HG02840 (cell line): ENCODE data around the gene C16orf54.
"Not testable (repeated sequence)": the region's sequence is repeated elsewhere in the genome, so short reads cannot be mapped to it uniquely, and the experiment has no call there.

Experiments
- ATAC-seq: cut with Tn5 transposase; IDR thresholded peaks from one replicate; pipeline ENCODE4 v1.9.1; 2021; ENCODE audit warnings: mild to moderate bottlenecking, moderate library complexity, moderate number of reproducible peaks; ENCODE audit not compliant: unreplicated experiment, low FRiP score

The C16orf54 gene

DNA sequence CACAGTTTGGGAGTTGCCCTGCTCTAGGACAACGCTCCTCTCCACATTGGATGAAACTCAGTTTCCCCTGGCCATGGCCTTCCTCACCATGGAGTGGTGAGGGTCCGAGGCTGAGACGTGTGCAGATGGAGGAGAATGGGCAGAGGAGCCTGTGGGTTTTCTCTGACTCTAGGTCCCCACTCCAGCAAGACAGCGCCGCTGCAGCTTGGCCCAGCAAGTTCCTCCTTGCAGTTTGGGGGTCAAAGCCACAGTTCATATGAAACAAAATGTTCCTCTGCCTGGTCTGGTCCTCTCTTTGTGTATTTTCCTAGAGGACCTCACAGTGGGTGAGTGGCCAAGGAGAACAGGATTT lies 2.3 kb downstream of the C16orf54 start:
- ATAC-seq = no peak

- no peak for ATAC-seq
Measured at GRCh38 chr16:29742683-29743275, 3.0 kb downstream of the C16orf54 start.

DNA sequence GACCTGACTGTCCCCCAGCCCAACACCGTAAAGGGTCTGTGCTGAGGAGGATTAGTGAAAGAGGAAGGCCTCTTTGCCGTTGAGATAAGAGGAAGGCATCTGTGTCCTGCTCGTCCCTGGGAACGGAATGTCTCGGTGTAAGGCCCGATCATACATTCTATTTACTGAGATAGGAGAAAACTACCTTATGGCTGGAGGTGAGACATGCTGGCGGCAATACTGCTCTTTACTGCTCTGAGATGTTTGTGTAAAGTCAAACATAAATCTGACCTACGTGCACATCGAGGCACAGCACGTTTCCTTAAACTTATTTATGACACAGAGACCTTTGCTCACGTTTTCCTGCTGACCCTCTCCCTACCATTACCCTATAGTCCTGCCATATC lies 5.2 kb downstream of the C16orf54 start:
- ATAC-seq = not testable (repeated sequence)

DNA sequence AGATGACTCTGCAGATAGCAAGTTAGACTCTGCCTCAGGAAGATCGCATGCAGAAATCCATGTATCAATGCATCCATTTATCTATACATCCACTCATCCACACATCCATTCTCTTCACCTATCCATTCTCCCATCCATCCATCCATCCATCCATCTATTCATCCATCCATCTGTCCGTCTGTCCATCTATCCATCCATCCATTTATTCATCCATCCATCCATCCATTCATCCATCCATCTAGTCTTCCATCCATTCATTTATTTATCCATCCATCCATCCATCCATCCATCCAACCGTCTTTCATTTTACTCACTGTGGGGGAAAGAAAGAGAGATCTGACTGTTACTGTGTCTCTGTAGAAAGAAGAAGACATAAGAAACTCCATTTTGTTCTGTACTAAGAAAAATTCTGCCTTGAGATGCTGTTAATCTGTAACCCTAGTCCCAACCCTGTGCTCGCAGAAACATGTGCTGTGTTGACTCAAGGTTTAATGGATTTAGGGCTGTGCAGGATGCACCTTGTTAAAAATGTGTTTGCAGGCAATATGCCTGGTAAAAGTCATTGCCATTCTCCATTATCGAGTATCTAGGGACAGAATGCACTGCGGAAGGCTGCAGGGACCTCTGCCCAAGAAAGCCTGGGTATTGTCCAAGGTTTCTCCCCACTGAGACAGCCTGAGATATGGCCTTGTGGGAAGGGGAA lies 5.7 kb downstream of the C16orf54 start:
- ATAC-seq = not testable (repeated sequence)

GRCh38 chr16:29738514-29738913 lies 7.3 kb downstream of the C16orf54 start:
- no peak for ATAC-seq

DNA sequence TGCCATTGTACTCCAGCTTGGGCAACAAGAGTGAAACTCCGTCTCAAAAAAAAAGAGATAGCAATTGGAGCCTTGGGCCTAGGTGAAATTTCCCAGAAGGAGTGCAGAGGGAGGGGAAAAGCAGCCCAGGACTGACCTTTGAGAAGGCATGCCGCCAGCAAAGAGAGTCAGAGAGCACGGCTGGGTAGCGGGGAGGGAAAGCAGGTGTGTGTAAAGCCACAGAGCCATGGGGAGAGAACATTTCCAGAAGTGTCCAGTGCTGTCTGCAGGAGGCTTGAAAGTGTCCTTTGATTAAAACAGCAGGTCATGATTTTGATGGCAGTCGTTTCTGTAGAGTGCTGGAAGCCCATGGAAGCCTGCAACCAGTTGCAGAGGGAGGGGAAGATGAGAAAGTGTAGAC lies 8.1 kb downstream of the C16orf54 start:
- no peak for ATAC-seq

GRCh38 chr16:29736764-29737163 lies 9.0 kb downstream of the C16orf54 start:
- no peak for ATAC-seq

- ATAC-seq = no peak
Measured at GRCh38 chr16:29736112-29736511, 9.7 kb downstream of the C16orf54 start.

GRCh38 chr16:29734786-29735185 lies 11.0 kb downstream of the C16orf54 start:
- no peak for ATAC-seq

- ATAC-seq = peak; percentile 54
Measured at GRCh38 chr16:29731768-29732601, 13.8 kb downstream of the C16orf54 start.

- ATAC-seq = no peak
Measured at GRCh38 chr16:29730649-29731048, 15.1 kb downstream of the C16orf54 start.

DNA sequence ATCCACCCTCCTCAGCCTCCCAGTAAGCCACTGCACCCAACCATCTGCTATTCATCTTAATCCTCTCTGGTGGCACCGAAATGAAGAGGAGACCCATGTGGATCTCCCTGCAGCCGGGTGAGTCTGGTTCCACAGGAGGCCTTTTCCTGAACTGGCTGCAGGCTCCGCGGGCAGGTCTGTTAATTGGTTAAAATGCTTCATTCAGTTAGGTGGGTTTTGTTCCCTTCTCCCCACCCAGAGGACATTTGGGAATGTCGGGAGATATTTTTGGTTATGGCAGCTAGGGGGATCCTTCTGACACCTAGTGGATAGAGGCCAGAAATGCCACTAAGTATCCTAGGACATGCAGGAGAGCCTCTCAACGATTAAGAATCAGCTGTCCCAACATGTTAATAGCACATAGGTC lies 16.7 kb downstream of the C16orf54 start:
- ATAC-seq = no peak

DNA sequence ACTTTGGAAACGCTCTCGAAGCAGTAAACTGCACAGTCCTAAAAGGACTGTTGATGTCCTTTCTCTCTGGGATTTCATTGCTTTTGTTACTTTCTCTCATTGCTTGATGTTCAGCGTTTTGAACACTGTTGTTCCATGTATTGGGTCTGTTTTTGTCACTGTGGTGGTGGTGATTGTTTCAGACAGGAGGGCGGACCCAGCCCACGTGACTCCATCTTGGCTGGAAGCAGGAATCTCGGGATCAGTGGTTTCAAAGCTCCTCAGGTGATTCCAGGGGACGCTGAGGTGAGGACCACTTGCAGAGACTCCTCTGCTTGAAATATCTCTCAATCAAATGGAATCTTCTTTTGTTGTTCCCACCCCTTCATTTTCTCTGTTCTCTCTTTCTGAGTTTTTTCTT lies 18.3 kb downstream of the C16orf54 start:
- ATAC-seq = no peak

GRCh38 chr16:29726845-29727377 lies 18.9 kb downstream of the C16orf54 start:
- ATAC-seq = no peak

- ATAC-seq = not testable (repeated sequence)
Measured at GRCh38 chr16:29721167-29721879, 24.5 kb downstream of the C16orf54 start.

DNA sequence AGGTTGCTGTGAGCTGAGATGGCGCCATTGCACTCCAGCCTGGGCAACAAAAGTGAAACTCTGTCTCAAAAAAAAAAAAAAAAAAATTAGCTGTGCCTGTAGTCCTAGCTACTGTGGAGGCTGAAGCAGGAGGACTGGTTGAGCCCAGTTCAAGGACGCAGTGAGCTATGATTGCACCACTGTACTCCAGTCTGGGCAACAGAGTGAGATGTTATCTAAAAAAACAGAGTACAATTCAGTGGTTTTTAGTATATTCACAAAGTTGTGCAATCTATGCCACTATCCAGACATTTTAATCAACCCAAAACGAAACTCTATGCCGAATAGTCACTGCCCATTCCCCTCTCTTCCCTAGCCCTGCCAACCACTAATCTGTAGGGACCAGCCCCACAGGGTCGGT lies 25.1 kb downstream of the C16orf54 start:
- ATAC-seq = no peak

GRCh38 chr16:29719063-29719462 lies 26.7 kb downstream of the C16orf54 start:
- ATAC-seq = no peak

DNA sequence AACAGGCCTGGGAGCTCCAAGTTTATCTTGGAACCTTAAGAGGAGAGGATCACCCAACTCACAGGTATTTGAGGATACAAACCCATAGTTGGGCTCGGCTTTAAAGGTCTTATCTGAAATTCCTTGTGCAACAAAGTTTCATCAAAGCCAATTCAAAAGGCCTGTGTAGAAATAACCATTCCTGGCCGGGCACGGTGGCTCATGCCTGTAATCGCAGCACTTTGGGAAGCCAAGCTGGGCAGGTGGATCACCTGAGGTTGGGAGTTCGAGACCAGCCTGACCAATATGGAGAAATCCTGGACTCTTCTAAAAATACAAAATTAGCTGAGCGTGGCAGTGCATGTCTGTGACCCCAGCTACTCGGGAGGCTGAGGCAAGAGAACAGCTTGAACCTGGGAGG lies 28.7 kb downstream of the C16orf54 start:
- ATAC-seq = no peak

GRCh38 chr16:29714972-29715371 lies 30.8 kb downstream of the C16orf54 start:
- no peak for ATAC-seq

- ATAC-seq = no peak
Measured at GRCh38 chr16:29714396-29714795, 31.4 kb downstream of the C16orf54 start.

DNA sequence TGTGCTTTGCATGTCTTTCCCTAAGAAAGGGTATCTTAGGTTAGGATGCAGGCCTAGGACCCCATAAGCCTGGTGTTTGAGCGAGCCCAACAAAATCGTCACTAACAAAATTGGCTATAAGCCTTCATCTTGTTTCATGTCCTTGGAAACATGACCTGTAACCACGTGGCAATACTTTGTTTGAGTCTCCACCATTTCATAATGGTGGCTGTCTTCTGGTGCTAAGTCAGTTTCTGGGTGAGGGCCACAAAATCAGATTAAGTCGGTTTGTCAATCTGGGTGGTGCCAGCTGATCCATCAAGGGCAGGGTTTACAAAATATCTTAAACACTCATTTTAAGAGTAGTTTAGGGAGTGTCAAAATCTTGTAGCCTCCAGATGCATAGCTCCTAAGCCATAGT lies 33.0 kb downstream of the C16orf54 start:
- ATAC-seq = no peak
